ENCODE results near the gene PVRIG. TPM values are rescaled to one million over a fixed set of nuclear protein-coding genes. Genes with fewer than 3 reads are reported as not detected.

Gene PVRIG
- total and polyA plus RNA-seq, 2 of the 8 experiments (the other 6 are each of a cell fraction or from before 2014, with no cell fraction given): 0.15 TPM; not detected in 1

Other genes with a start within 250 kb of the PVRIG start
- 0.29 and 0.52 TPM in 2 replicates for gene AZGP1, start 243.9 kb upstream of the PVRIG start, total RNA-seq (2021; fragmentation: NEBNext Ultra II Directional; extraction: Animal tissue kit (Norgen Biotek cat#: 25700))
- 0.57 and 0.68 TPM in 2 replicates for gene AZGP1, start 243.9 kb upstream of the PVRIG start, polyA plus RNA-seq (2011; rRNA removed)
- gene ZKSCAN1, start 204.4 kb upstream of the PVRIG start, total RNA-seq (2021; fragmentation: NEBNext Ultra II Directional; extraction: Animal tissue kit (Norgen Biotek cat#: 25700)): 37.7 and 40.6 TPM in 2 replicates
- gene ZKSCAN1, start 204.4 kb upstream of the PVRIG start, polyA plus RNA-seq (2011; rRNA removed): 8.2 and 9.3 TPM in 2 replicates
- gene ZSCAN21, start 170.2 kb upstream of the PVRIG start, total RNA-seq (2021; fragmentation: NEBNext Ultra II Directional; extraction: Animal tissue kit (Norgen Biotek cat#: 25700)): 25.4 and 26.1 TPM in 2 replicates
- gene ZSCAN21, start 170.2 kb upstream of the PVRIG start, polyA plus RNA-seq (2011; rRNA removed): 12.7 and 15.4 TPM in 2 replicates
- gene ZNF3, start 138.2 kb upstream of the PVRIG start, total RNA-seq (2021; fragmentation: NEBNext Ultra II Directional; extraction: Animal tissue kit (Norgen Biotek cat#: 25700)): 49.1 and 50.7 TPM in 2 replicates
- gene ZNF3, start 138.2 kb upstream of the PVRIG start, polyA plus RNA-seq (2011; rRNA removed): 21.3 and 26.9 TPM in 2 replicates
- 127 and 128 TPM in 2 replicates for gene COPS6, start 131.0 kb upstream of the PVRIG start, total RNA-seq (2021; fragmentation: NEBNext Ultra II Directional; extraction: Animal tissue kit (Norgen Biotek cat#: 25700))
- gene COPS6, start 131.0 kb upstream of the PVRIG start, polyA plus RNA-seq (2011; rRNA removed): 159 and 225 TPM in 2 replicates
- gene MCM7, start 118.6 kb upstream of the PVRIG start, total RNA-seq (2021; fragmentation: NEBNext Ultra II Directional; extraction: Animal tissue kit (Norgen Biotek cat#: 25700)): 339 and 344 TPM in 2 replicates
- 313 and 394 TPM in 2 replicates for gene MCM7, start 118.6 kb upstream of the PVRIG start, polyA plus RNA-seq (2011; rRNA removed)
- 15.2 and 15.8 TPM in 2 replicates for gene AP4M1, start 118.3 kb upstream of the PVRIG start, total RNA-seq (2021; fragmentation: NEBNext Ultra II Directional; extraction: Animal tissue kit (Norgen Biotek cat#: 25700))
- 15.9 and 16.6 TPM in 2 replicates for gene AP4M1, start 118.3 kb upstream of the PVRIG start, polyA plus RNA-seq (2011; rRNA removed)
- 101 and 109 TPM in 2 replicates for gene TAF6, start 100.6 kb upstream of the PVRIG start, total RNA-seq (2021; fragmentation: NEBNext Ultra II Directional; extraction: Animal tissue kit (Norgen Biotek cat#: 25700))
- 66.7 and 113 TPM in 2 replicates for gene TAF6, start 100.6 kb upstream of the PVRIG start, polyA plus RNA-seq (2011; rRNA removed)
- gene CNPY4, start 100.3 kb upstream of the PVRIG start, total RNA-seq (2021; fragmentation: NEBNext Ultra II Directional; extraction: Animal tissue kit (Norgen Biotek cat#: 25700)): 15.3 and 15.9 TPM in 2 replicates
- 9.1 and 10.2 TPM in 2 replicates for gene CNPY4, start 100.3 kb upstream of the PVRIG start, polyA plus RNA-seq (2011; rRNA removed)
- 1.7 TPM in 2 replicates for gene MBLAC1, start 93.0 kb upstream of the PVRIG start, total RNA-seq (2021; fragmentation: NEBNext Ultra II Directional; extraction: Animal tissue kit (Norgen Biotek cat#: 25700))
- 1.00 and 1.2 TPM in 2 replicates for gene MBLAC1, start 93.0 kb upstream of the PVRIG start, polyA plus RNA-seq (2011; rRNA removed)
- gene LAMTOR4, start 71.0 kb upstream of the PVRIG start, total RNA-seq (2021; fragmentation: NEBNext Ultra II Directional; extraction: Animal tissue kit (Norgen Biotek cat#: 25700)): 153 and 161 TPM in 2 replicates
- gene LAMTOR4, start 71.0 kb upstream of the PVRIG start, polyA plus RNA-seq (2011; rRNA removed): 622 and 735 TPM in 2 replicates
- 20.2 and 22.1 TPM in 2 replicates for gene TRAPPC14, start 61.2 kb upstream of the PVRIG start, total RNA-seq (2021; fragmentation: NEBNext Ultra II Directional; extraction: Animal tissue kit (Norgen Biotek cat#: 25700))
- 11.9 and 19.6 TPM in 2 replicates for gene TRAPPC14, start 61.2 kb upstream of the PVRIG start, polyA plus RNA-seq (2011; rRNA removed)
- 5.1 and 5.3 TPM in 2 replicates for gene GAL3ST4, start 51.3 kb upstream of the PVRIG start, total RNA-seq (2021; fragmentation: NEBNext Ultra II Directional; extraction: Animal tissue kit (Norgen Biotek cat#: 25700))
- 13.8 and 15.8 TPM in 2 replicates for gene GAL3ST4, start 51.3 kb upstream of the PVRIG start, polyA plus RNA-seq (2011; rRNA removed)
- gene GPC2, start 42.6 kb upstream of the PVRIG start, total RNA-seq (2021; fragmentation: NEBNext Ultra II Directional; extraction: Animal tissue kit (Norgen Biotek cat#: 25700)): 44.8 and 46.8 TPM in 2 replicates
- gene GPC2, start 42.6 kb upstream of the PVRIG start, polyA plus RNA-seq (2011; rRNA removed): 25.3 and 47.8 TPM in 2 replicates
- 3.3 and 3.8 TPM in 2 replicates for gene STAG3, start 42.0 kb upstream of the PVRIG start, total RNA-seq (2021; fragmentation: NEBNext Ultra II Directional; extraction: Animal tissue kit (Norgen Biotek cat#: 25700))
- gene STAG3, start 42.0 kb upstream of the PVRIG start, polyA plus RNA-seq (2011; rRNA removed): 1.3 and 1.9 TPM in 2 replicates
- gene SPDYE3, start 87.8 kb downstream of the PVRIG start, total RNA-seq (2021; fragmentation: NEBNext Ultra II Directional; extraction: Animal tissue kit (Norgen Biotek cat#: 25700)): not detected in 2 replicates
- not detected in 2 replicates for gene SPDYE3, start 87.8 kb downstream of the PVRIG start, polyA plus RNA-seq (2011; rRNA removed)
- gene PILRB, start 138.2 kb downstream of the PVRIG start, total RNA-seq (2021; fragmentation: NEBNext Ultra II Directional; extraction: Animal tissue kit (Norgen Biotek cat#: 25700)): 32.2 and 34.4 TPM in 2 replicates
- gene PILRB, start 138.2 kb downstream of the PVRIG start, polyA plus RNA-seq (2011; rRNA removed): 49.9 and 66.4 TPM in 2 replicates
- gene PILRA, start 153.5 kb downstream of the PVRIG start, total RNA-seq (2021; fragmentation: NEBNext Ultra II Directional; extraction: Animal tissue kit (Norgen Biotek cat#: 25700)): 7.3 and 7.6 TPM in 2 replicates
- gene PILRA, start 153.5 kb downstream of the PVRIG start, polyA plus RNA-seq (2011; rRNA removed): 10.6 and 14.6 TPM in 2 replicates
- 1.4 and 2.7 TPM in 2 replicates for gene ZCWPW1, start 208.8 kb downstream of the PVRIG start, total RNA-seq (2021; fragmentation: NEBNext Ultra II Directional; extraction: Animal tissue kit (Norgen Biotek cat#: 25700))
- gene ZCWPW1, start 208.8 kb downstream of the PVRIG start, polyA plus RNA-seq (2011; rRNA removed): 0.51 and 0.75 TPM in 2 replicates
- 48.8 and 51.2 TPM in 2 replicates for gene MEPCE, start 209.9 kb downstream of the PVRIG start, total RNA-seq (2021; fragmentation: NEBNext Ultra II Directional; extraction: Animal tissue kit (Norgen Biotek cat#: 25700))
- gene MEPCE, start 209.9 kb downstream of the PVRIG start, polyA plus RNA-seq (2011; rRNA removed): 22.8 and 25.8 TPM in 2 replicates
- 53.8 and 58.2 TPM in 2 replicates for gene PPP1R35, start 216.5 kb downstream of the PVRIG start, total RNA-seq (2021; fragmentation: NEBNext Ultra II Directional; extraction: Animal tissue kit (Norgen Biotek cat#: 25700))
- gene PPP1R35, start 216.5 kb downstream of the PVRIG start, polyA plus RNA-seq (2011; rRNA removed): 52.3 and 78.4 TPM in 2 replicates
- gene SPACDR, start 244.3 kb downstream of the PVRIG start, total RNA-seq (2021; fragmentation: NEBNext Ultra II Directional; extraction: Animal tissue kit (Norgen Biotek cat#: 25700)): 0.33 TPM in 1 of 2 replicates, not detected in the other
- gene SPACDR, start 244.3 kb downstream of the PVRIG start, polyA plus RNA-seq (2011; rRNA removed): 0.26 and 0.31 TPM in 2 replicates